Stimulated activated CD4-positive, alpha-beta T cell treated with anti-CD3 and anti-CD28 coated beads, Interleukin-4, amount 100 ng/mL, for 48 hours (primary cell): ENCODE results near the gene OSBPL8.
"Not testable (repeated sequence)": the region's sequence is repeated elsewhere in the genome, so short reads cannot be mapped to it uniquely, and the experiment has no call there.

Experiments used
- DNase-seq, 2 donors: peaks; one replicate each; pipeline ENCODE4 v3.0.0-alpha.2; 2020; ENCODE audit warnings: low read depth in 2 of 2

The OSBPL8 gene

GRCh38 chr12:76422154-76422542, 137.4 kb downstream of the OSBPL8 start:
- DNase-seq, result no peak

GRCh38 chr12:76421046-76421445, 138.5 kb downstream of the OSBPL8 start:
- no peak for DNase-seq

GRCh38 chr12:76420222-76420621, 139.3 kb downstream of the OSBPL8 start:
- DNase-seq, result no peak

GRCh38 chr12:76417116-76417515, 142.5 kb downstream of the OSBPL8 start:
- no peak for DNase-seq

- no peak for DNase-seq
These were observed 146.4 kb downstream of the OSBPL8 start for GRCh38 chr12:76413121-76413520.

- no peak for DNase-seq
These were observed 148.8 kb downstream of the OSBPL8 start for GRCh38 chr12:76410781-76411180.

GRCh38 chr12:76410371-76410770, 149.2 kb downstream of the OSBPL8 start:
- DNase-seq, result no peak

GRCh38 chr12:76409074-76409473, 150.5 kb downstream of the OSBPL8 start:
- DNase-seq, result no peak

GRCh38 chr12:76407710-76408109, 151.9 kb downstream of the OSBPL8 start:
- DNase-seq, result no peak

- no peak for DNase-seq
These were observed 157.3 kb downstream of the OSBPL8 start for GRCh38 chr12:76402259-76402658.

- no peak for DNase-seq
These were observed 159.4 kb downstream of the OSBPL8 start for GRCh38 chr12:76400136-76400535.

- no peak for DNase-seq
These were observed 160.5 kb downstream of the OSBPL8 start for GRCh38 chr12:76399040-76399439.

- no peak for DNase-seq
These were observed 161.5 kb downstream of the OSBPL8 start for GRCh38 chr12:76398106-76398505.

- DNase-seq, result no peak
These were observed 168.1 kb downstream of the OSBPL8 start for GRCh38 chr12:76391461-76391860.

GRCh38 chr12:76387614-76388013, 172.0 kb downstream of the OSBPL8 start:
- DNase-seq, result no peak

GRCh38 chr12:76384560-76384959, 175.0 kb downstream of the OSBPL8 start:
- no peak for DNase-seq

GRCh38 chr12:76383988-76384387, 175.6 kb downstream of the OSBPL8 start:
- no peak for DNase-seq

- no peak for DNase-seq
These were observed 180.3 kb downstream of the OSBPL8 start for GRCh38 chr12:76379261-76379660.

- not testable (repeated sequence) for DNase-seq
These were observed 182.7 kb downstream of the OSBPL8 start for GRCh38 chr12:76376876-76377275.

GRCh38 chr12:76375939-76376338, 183.6 kb downstream of the OSBPL8 start:
- no peak for DNase-seq

GRCh38 chr12:76375470-76375869, 184.1 kb downstream of the OSBPL8 start:
- no peak for DNase-seq

GRCh38 chr12:76374386-76375020, 185.1 kb downstream of the OSBPL8 start:
- DNase-seq, result no peak

- no peak for DNase-seq
These were observed 191.3 kb downstream of the OSBPL8 start for GRCh38 chr12:76368230-76368629.

- no peak for DNase-seq
These were observed 193.4 kb downstream of the OSBPL8 start for GRCh38 chr12:76366163-76366562.
